LoVo (cell line): ENCODE measurements around the gene CCL27.

Experiments used
- DNase-seq: peaks from one replicate; pipeline ENCODE4 v3.0.0-alpha.2; 2016; ENCODE audit warnings: low spot score

Gene CCL27

GRCh38 chr9:34627716-34628655 is 34.5 kb downstream of the CCL27 start:
- DNase-seq: no peak

GRCh38 chr9:34625186-34625486 is 37.3 kb downstream of the CCL27 start:
- no peak for DNase-seq

GRCh38 chr9:34624475-34625185 is 37.8 kb downstream of the CCL27 start:
- no peak for DNase-seq

- DNase-seq: no peak
These were observed 38.9 kb downstream of the CCL27 start for GRCh38 chr9:34623374-34624235.

- peak; percentile 94 for DNase-seq
These were observed 42.1 kb downstream of the CCL27 start, which contains the start of gene DCTN3 for GRCh38 chr9:34620061-34620994. Gene DCTN3, minus strand, starts transcription at chr9:34620495. Its CDS starts 31 bp downstream, at chr9:34620464.

- DNase-seq: no peak
These were observed 47.3 kb downstream of the CCL27 start for GRCh38 chr9:34615132-34615531.

- DNase-seq: peak; percentile 82
These were observed 49.6 kb downstream of the CCL27 start for GRCh38 chr9:34612788-34613390.
